Measurements from ENCODE around the gene INSYN1.
A peak's percentile ranks its signal among the peaks of the same experiment; 100 is the strongest.

INSYN1 gene

DNA sequence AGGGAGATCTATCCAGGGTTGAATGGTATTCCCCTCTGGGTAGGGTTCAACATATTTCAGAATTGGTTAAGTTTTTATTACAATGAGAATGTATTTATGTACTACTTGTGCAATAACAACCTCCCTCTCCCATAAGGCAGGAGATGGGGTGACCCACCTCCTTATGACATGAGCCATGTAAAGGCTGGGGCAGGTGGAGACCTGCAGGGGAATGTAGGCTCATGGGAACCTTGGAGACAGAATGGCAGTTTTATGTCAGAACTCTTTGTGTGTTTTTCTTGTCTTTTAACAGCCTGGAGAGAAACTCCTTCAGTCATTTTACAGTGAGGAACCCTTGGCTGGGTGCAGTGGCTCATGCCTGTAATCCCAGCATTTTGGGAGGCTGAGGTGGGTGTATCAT is 24.6 kb upstream of the INSYN1 start:
- no peak for DNase-seq

DNA sequence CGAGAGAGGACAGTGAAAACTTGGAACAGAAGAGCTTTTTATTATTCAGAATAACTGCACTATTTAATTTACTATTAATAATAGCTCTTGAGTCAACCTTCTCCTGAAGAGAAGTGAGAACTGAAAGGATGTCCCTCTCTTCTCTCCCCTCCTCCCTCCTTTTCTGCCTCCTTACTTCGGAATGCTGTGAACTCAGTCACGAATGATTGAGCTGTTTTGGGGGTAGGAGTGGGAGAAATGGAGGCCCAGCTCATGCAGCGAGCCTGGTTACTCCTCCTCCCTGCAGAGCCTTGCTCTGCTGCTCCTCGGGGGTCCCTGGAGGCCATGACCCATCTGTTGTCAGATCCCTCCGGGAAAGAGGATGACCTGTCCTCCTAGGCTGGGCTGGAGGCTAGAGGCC is 20.3 kb upstream of the INSYN1 start:
- no peak for DNase-seq

DNA sequence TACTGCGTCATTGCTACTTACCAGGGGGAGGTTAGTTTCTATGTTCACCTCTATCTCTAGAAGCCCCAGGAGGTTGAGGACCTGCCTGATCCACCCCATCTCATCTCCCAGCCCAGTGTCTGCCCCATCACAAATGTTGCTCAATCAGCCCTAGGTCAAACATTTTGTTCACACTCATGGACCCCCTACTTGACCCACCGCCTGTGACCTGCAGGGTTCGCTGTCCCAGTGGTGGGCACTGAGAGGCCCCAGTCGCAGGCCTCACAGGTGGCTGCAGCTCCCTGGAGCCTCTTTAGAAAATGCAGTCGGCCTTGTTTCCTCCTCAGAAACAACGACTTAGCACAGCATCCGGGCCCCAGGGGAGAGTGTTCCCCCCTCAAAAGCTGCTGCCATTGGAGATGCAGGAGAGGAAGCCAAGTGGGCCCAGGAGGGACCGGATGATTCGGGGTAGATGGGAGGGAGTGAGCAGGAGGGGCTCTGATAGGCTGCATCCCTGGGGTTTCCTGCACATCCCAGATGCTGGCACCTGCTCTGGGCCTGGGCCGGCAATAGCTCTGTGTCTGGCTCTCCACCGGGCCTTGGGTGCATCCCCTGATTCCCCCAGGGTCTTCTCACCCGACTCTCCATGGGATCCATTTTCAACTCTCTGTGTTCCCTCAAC is 18.4 kb upstream of the INSYN1 start:
- DNase-seq: no peak

DNA sequence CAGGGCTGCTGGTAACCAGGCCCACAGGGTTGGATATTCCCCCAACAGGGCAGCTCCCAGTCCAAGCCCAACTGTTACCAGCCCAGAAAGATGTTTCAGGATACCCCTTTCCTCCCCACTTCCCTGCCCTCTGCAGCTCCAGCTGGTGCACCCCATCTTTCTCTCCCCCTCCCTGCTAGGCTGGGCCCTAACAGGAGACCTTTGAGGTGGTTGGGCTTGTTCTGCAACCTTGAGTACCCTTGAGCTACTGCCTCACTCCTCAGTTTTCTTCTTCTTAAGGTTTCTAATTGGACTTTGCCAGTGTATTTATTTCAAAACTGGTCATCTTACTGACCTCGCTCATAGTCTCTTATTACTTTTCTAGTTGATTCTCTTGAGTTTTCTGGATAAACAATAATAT is 16.9 kb upstream of the INSYN1 start:
- no peak for DNase-seq

DNA sequence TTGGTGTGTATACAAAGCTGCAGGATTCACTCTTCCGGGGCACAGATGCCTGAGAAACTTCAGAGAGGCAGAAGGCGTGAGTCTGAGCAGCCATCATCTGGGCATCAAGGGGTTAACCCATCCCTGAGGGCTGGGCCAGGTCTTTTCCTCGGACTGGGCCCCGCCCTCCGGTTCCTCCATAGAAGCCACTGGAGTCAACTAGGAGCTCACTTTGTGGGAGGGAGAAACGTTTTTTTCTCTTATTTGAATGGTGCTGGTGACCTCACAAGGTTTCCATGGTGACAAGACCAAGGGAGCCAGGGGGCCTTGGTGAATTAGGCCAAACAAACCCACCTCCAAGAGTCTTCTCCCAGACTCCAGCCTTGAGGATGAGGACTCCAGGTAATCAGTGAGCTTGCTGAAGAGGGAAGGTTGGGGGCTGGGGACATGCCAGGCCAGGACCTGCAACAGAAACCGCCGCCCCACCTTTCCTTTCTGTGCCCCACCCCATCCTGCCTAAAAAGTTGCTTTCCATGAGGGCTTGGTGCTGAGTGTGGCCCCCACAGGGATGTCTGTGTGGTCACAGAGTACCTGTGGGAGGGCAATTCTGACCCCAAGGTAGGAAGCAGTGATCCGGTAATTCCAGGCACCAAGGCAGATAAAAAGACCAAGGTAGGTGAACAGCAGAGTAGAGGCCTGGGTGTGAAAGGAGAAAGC is 14.8 kb upstream of the INSYN1 start:
- no peak for DNase-seq

DNA sequence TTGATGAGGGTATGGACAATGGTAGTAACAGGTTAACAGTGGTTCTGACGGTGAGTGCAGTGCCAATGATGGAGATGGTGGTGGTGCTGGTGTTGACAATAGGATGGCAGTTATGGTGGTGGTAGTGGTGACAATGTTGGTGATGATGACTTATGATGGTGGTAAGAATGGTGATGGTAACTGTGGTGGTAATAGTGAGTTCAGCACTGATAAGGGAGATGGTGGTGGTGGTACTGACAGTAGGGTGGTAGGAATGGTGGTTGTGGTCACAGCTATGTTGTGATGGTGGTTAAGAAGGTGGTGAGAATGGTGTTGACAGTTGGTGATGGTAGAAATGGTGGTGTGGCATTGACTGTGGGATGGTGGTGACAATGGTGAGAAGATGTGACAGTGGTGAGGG is 13.4 kb upstream of the INSYN1 start:
- no peak for DNase-seq

DNA sequence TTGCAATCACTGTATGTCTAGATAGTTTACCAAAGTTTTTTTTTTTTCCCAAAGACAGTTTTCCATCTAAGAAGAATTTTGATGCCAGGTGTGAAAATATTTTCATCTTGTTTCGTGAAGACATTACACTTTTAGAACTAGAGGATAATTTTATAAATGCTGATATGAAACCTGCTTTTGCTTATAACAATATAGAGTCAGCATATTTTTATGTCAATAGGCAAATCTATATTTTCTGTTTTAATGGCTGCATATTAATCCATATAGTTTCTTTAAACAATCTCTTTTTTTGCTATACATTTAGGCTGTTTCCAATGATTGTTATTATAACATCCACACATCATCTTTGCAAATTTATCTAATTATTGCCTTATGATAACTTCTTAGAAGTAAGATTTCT is 12.6 kb upstream of the INSYN1 start:
- DNase-seq: no peak

DNA sequence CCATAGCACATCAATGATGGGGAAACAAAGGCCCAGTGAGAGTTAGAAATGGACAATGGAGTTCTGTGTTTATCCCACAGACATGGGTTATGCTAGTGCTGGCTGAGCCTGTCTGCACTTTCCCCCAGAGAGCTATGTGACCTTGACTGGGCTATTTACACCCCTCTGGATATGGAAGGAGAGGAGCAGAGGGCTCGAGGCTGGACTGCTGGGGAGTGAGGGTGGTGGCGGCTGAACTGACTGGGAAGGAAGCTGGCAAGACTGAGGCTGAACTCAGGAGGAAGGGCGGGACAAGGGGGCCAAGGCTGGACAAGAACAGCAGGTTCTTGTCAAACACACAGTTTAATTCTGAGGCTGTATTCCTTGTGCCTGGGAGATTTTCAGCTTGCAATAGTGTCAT is 10.8 kb upstream of the INSYN1 start:
- peak in 4 of 51 donors; percentile 8 to 34 (median 20) for DNase-seq

DNA sequence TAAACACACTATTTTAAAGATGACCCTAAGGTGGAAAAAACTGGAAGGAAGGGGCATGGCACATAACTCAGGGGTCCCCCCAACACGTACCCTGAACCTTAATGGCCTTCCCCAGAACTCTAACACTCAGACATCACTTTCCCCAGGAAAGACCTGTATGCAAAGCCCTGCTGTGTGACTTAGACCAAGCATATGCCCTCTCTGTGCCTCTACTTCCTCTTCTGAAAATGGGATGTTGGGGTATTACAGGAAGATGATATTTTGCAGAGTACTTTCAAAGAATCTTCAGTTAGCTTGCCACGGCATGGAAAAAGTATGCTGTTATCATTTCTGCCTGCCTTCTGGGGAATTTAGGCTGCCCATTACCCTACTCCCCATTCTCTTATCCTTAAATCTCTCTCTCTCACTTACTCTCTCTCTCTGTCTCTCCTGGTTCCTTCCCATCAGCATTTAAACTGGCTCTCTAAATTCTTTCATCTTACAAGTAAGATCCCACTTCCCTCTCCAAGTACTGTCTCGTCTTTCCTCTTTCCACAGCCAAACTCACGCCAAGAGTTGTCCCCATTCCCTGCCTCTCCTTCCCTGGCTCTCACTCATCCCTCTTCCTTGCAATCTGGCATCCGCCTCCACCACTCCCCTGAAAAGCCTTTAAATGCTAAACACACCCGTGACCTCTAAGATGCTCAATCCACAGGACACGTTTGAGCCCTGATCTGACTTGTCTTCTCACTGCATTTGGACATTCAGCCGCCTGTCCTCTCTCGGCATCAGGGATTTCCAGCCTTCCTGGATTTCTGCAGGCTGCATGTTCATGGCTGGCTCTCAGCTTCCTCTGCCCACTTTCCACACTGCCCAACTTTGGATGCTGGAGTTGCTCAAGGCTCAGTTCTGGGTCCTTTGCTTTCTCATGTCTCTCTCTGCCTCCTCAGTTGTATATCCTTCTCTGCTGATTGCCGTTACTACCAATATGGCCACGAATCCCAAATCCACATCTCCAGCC is 7.5 kb upstream of the INSYN1 start:
- DNase-seq: no peak

DNA sequence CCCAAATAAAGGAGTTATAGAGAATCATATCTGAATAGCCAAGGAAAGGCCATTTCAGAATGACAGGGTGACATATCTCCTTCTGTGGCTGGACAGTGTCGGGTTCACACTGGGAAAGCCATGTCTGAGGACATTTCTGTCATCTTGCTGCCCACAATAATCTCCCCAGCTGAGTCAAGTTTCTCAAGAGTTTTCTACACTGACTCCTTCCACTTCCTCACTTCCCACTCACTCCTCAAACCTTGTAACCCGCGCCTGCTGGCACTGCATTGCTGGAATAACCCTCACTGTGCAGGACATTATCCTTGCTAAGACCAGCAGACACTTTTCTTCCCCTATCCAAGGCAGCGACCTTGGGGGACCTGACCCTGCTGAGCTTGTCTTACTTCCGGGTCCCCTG is 5.3 kb upstream of the INSYN1 start:
- no peak for DNase-seq

DNA sequence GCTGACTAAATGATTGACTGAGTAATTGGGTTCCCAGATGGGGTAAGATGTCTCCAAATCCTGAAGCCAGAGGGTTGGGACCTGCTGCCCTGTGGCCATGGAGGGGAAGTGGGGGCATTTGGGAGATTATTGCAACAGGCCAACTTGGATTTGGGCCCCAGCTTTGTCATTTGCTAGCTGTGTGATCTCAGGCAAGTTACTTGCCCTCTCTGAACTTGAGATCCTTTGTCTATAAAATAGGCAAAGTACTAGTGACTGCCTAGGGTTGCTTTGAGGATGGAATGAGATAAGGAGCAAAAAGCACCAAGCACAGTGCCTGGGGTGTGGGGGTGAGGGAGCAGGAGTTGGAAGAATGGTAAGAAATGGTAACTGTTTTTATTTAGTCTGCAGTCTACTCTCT is 4.4 kb upstream of the INSYN1 start:
- DNase-seq: no peak

DNA sequence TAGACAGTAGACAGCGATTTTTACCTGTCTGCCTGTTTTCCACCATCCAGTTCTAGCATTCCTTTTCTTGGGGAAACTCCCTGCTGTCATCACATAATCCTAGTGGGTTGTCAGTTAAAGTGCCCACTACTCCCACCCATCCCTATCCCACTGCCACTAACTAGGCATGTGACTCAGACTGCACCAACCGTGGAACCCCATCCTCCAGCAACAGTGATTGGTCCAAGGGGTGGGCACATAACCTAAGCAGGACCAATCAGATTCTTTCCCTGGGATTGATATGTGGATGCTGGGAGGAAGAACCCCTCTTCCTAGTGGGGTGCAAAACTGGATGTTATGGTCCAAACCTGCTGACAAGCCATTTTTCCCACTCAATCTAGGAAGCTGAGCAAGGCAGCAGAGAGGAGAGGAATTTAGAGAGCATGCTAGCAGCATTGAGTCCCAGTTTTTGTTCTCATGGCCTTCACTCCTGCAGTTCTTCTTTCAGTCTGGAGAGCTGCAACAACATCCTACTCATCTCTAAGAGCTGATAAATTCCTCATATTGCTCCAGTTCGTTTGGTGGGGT is 3.9 kb upstream of the INSYN1 start:
- DNase-seq: no peak

DNA sequence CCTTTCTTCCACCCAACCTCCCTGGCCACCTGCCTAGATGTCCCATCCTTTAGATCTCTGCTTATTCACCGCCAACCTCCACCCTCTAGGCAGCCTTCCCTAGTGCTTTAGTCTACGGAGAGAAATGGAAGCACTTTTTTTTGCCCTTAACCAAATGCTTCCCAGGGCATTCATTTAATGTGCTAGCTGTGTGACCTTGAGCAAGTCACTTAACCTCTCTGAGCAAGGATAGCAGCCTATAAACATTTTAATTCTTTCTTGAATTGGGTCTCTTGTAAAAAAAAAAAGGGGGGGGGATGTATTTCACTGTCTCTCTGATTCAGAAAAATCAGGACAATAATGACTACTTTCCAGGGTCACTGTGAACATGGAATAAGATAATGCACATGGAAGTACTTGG is 3.2 kb upstream of the INSYN1 start:
- no peak for DNase-seq

DNA sequence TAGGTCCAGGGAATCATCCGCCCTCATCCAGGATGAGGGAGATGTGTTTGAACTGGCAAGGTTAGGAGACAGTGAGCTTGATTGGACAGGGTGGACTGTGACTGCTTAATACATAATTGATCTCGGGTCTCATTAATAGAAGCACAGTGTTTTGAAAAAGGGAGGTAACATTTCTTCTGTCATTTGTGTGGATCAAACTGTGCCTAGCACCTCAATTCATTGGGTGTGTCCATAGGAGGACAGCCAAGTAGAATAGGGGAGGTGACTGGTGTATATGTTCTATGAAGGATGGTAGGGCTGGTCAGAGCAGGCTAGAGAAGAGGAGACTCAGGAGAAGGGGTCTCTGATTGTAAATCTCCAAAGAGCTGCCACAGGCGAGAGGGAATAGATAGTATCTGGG is 2.8 kb upstream of the INSYN1 start:
- no peak for DNase-seq

DNA sequence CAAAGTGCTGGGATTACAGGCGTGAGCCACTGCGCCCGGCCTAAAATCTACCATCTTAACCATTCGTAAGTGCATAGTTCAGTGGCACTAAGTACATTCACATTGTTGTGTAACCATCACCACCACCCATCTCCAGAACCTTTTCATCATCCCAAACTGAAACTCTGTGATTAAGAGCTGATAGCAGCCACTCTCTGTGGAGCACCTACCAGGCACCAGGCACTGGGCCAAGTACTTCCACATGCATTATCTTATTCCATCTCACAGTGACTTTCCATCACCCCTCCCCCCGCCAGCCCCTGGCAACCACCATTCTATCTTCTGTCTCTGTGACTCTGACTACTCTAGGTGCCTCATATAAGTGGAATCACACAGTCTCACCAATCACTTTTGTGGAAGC is 2.3 kb upstream of the INSYN1 start:
- DNase-seq: peak in 1 of 51 donors; percentile 37

DNA sequence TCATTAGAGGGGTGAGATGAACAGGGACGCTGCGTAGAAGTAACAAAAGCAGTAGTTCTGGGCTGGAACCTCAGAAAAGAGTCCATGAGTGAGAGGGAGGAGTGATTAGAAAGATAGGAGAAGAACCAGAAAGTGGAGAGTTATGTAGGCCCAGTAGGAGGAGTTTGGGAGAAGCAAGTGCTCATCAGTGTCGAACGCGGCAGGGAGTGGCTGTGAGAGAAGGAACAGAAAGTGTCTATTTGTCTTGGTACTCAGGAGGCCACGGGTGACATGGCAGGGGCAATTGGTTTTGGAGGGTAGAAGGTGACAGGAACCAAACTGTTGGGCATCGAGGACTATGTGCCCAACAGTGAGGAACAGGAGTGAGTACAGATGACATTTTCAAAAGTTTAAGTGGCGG is 1.3 kb upstream of the INSYN1 start:
- no peak for DNase-seq

DNA sequence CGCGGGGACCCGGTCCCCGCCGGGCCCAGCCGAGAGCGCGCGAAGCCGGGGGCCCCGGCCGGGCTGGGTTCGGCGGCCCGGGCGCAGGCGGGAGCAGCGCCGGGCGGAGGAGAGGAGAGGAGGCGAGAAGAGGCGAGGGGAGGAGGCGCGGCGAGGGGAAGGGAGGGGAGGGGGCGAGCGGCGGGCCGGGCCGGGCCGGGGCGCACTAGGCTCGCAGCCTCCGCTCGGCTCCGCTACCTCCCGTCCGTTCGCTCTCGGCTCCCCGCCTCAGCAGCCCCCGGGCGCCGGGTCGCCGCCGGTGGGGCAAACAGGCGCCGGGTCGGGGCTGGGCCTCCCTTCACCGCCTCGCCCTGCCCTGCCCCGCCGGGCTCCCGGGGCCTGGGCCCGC is 351 bp downstream of the INSYN1 start:
- DNase-seq: peak in 5 of 51 donors; percentile 9 to 56 (median 51)

DNA sequence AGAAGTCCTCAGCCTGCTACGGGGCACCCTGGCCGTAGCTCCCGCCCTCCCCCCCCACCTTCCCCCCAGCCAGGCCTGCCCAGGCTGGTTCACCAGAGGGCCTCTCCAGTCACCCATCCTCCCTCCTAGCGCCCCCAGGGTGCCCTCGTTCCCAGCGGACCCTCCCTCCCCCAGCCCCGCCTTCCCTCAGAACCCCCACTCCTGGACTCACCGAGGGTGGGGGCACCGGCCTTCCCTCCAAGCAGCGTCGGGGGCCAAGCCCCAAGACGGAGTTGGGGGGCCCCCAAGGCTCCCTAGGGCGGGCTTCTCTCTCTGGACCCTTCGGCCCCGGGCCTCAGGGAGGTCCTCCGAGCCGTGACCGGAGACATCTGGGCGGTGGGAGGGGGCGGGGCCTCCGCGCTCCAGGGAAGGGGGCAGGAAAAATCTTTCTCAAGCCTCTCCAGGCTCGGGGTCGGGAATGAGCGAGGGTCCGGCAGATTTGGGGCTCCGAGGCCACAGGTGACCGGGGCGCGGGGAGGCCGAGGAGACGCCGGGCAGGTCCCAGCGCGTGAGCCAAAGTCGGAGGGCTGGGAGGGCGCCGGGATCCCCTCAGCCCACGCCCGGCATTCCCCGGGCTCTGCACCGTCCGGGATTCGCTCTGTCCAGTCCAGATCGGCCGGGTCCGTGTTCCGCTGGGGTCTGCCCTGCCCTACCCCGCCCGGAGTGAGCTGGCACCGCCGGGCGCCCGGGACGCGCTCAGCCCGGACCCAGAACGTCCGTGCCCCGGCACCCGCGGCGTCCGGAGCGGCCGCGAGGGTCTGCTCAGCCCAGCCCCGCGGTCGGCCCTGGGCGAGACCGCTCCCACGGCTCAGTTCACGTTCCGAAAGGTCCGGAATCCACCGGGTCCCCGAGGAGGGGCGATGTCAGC is 999 bp downstream of the INSYN1 start:
- peak in 3 of 51 donors; percentile 16 to 27 (median 16) for DNase-seq

DNA sequence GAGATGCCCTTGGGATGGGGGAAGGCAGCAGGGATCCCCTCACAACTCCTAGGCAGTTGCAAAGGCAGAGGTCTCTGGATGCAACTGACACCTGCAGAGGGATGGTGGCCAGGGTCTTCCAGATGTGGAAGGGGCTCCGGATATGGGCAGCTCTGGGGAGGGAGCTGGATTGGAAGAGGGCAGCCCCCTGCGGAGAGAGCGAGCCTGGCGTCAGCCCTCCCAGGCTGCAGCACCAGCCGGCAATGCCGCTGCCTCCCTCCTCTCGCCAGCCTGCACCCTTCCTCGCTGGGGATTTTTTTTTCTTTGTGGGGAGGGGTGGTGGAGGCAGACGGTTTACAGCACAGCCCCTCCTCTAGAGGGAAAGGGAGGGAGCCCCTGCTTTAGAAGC is 1.6 kb downstream of the INSYN1 start:
- peak in 1 of 51 donors; percentile 21 for DNase-seq

DNA sequence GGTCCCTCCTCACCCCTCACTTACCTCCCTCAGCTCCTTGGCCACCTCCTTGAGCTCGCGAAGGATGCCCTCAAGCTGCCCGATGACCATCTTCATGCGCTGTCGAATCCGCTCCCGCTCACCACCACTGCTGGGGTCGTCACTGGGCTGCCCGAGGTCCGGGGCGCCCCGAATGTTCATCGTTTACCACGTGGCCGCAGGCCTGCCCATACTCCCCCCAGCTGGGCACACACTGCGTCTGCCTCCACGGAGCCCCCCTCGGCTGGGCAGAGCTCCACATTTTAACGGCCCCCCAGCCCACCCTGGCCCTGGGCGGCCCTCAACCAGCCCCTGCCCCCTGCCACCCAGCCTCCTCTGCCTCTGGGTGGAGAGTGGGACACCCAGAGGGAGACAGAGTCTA is 2.2 kb downstream of the INSYN1 start:
- no peak for DNase-seq

DNA sequence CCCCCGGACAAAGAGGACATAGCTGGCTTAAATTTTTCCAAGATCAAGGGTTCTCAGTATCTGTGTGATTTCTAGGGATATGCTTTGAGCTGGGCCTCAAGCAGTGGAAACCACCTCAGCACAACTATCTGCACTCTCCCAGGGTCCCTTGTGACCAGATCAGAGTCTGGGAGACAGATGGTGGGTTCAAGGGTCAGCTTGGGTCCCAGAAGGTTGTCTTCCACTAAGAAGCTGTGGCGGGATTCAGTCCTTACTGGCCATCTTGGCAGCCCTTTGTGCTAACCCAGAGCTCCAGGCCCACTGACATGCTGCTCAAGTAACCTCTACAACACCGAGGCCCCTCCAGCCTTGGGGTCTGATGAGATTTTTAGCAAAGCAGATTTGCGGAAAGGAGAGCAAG is 2.7 kb downstream of the INSYN1 start:
- no peak for DNase-seq

Data from hypothalamus (tissue), 51 donors.